GM12873 (cell line): ENCODE results near the gene CTNNB1.

Source experiments
- CTCF ChIP-seq: IDR thresholded peaks from 2 replicates; pipeline ENCODE4 v1.5.1; 2012; ENCODE audit warnings: low read depth, mild to moderate bottlenecking, moderate library complexity, low read length, control low read depth; ENCODE audit not compliant: insufficient read depth; ENCODE audit errors: missing control alignments

Gene CTNNB1

DNA sequence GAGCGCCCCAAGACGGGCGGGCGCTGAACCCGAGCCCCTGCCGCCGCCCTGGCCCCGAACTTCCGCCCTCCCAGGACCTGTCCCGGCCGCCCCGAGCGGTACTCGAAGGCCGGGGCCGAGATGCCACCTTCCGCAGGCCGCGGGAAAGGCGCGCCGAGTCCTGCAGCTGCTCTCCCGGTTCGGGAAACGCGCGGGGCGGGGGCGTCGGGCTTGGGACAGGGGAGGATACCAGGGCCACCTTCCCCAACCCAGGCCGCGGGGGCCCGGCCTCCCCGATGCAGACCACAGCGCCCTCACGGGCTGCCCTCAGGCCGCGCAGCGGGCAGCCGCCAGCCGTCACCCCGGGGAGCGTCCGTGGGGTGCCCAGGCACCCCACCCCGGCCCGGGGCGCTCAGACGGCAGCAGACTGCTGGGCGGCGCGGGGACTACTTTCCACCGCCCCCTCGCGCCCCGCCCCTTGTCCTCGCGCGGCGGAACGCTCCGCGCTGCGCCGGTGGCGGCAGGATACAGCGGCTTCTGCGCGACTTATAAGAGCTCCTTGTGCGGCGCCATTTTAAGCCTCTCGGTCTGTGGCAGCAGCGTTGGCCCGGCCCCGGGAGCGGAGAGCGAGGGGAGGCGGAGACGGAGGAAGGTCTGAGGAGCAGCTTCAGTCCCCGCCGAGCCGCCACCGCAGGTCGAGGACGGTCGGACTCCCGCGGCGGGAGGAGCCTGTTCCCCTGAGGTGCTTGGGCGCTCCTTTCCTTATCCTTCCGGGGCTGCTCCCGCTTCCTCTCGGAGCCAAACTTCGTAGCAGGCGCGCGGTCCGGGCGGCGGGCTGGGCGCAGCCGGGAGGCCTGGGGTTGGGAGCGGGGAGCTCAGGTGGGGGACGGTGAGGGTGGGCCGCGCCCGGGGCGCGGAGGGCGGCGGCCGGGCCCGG is at the start of gene CTNNB1:
Gene CTNNB1 (plus strand): TSS at position 556 of the 916 bp plus-strand sequence. CDS start 24,564 bp downstream, outside the sequence.
- peak; percentile 13 for TF ChIP-seq CTCF

DNA sequence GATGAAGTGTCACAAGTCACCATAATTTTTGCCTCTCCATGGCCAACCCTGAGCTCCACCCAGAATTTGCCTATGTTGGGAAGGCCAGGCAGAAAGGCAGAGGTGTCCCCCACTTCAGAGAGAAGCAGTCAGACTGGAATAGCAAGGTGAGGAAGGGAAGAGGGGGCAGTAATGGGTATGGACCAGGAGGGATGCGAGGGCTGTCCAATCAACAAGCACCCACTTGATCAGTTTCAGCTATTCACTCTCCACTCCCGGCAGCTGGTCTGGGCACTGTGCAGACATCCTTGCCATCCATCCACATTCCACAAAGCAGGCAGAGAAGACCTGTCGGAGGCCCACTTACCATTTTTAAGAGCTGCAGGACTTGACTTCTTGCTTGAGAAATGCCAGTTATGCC is 43.5 kb upstream of the CTNNB1 start:
- no peak for TF ChIP-seq CTCF

GRCh38 chr3:41158947-41159346 is 40.4 kb upstream of the CTNNB1 start:
- no peak for TF ChIP-seq CTCF

- TF ChIP-seq CTCF: no peak
These were observed 39.6 kb upstream of the CTNNB1 start for GRCh38 chr3:41159588-41160189.

DNA sequence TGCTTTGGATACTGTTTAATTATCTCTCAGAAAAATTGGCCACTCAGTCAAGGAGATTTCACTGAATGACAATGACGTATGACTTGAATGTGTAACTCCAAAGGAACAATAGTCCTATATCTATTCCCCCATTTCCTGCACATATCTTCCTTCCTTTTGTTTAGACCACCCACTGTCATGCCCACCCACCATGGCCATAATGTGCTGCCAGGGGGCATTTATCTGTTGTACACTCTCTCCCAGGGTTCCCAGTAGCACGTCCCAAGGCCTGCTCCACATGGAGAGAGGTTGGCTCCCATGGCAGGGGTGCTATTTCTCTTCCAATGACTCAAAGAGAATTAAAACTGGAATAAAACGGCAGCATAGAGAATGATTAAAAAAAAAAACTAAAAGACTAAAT is 36.8 kb upstream of the CTNNB1 start:
- no peak for TF ChIP-seq CTCF

- no peak for TF ChIP-seq CTCF
These were observed 36.3 kb upstream of the CTNNB1 start for GRCh38 chr3:41163006-41163405.

GRCh38 chr3:41163421-41163820 is 35.9 kb upstream of the CTNNB1 start:
- no peak for TF ChIP-seq CTCF
